Measurements from ENCODE around the gene CSF1. TPM values are rescaled to one million over a fixed set of nuclear protein-coding genes. Genes with fewer than 3 reads are reported as not detected.
"Not testable (repeated sequence)": the region's sequence is repeated elsewhere in the genome, so short reads cannot be mapped to it uniquely, and the experiment has no call there.

The CSF1 gene
- total RNA-seq, 2 donors from 2014 or later: 46.8 to 95.4 TPM

DNA sequence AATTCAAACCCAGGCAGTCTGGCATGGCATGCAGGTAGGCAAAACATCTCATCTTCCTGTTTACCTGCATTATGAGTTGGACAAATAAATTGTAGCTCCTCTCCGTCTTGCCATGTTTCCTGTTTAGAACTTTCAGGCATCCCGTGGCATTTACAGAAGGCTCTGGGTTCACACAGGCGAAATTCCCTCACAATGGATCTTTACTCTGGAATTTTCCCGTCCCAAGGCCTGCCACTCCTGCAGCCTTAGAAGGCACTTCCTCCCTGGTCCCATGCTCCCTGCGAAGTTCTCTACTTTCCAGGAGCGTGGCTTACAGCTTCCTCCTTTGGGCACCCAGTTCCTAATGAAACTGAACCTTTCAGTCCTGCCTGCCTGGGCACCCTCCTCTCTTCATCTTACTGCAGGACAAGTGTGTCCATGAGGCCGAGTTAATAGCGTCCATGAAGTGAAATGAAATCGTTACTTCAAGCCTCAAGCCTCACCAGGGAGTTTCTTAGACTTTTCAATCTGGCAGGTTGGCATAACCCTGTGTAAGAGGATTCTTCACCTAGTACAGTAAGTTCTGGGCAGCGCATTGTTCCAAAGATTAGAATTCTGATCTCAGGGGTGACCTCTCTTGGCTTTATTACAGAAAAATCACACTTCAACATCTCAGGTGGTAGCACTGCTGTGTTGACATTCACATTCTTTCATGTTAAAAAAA, 37.1 kb downstream of the CSF1 start:
- ATAC-seq (replicated peaks): no peak
- Mint-ChIP-seq H3K4me3 (no peak overlapping the region), H3K36me3 (ENCODE audit: low read depth) (no peaks in the 10 kb centered on the region), H3K27ac (no peak overlapping the region), H3K27me3 (peaks cover 3% of the 10 kb centered on the region), H3K9me3 (no peaks in the 10 kb centered on the region), H3K4me1 (peaks cover 9% of the 10 kb centered on the region)

DNA sequence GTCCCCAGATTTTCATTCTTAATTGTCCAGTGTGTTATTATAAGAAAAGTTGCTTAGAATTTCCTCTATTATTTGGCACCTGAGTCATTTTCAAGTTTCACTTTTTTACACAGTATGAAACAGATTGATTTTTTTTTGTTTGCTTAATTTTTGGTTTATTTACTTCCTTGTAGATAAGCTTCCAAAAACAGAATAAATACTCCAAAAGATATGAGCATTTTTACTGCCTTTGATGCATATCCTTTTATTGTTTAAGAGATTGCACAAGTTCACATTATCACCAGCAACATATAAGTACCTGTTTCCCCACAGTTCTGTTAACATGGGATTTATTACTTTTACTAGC, 37.6 kb downstream of the CSF1 start:
- H3K4me1 Mint-ChIP-seq: peaks cover 9% of the 10 kb centered on the region
- no peaks in the 10 kb centered on the region for H3K9me3 Mint-ChIP-seq
- no peak for ATAC-seq (replicated peaks)
- peaks cover 3% of the 10 kb centered on the region for H3K27me3 Mint-ChIP-seq
- H3K4me3 Mint-ChIP-seq: no peak overlapping the region
- H3K27ac Mint-ChIP-seq: no peak overlapping the region
- H3K36me3 Mint-ChIP-seq (ENCODE audit: low read depth): no peaks in the 10 kb centered on the region

GRCh38 chr1:109950038-109950437, 39.4 kb downstream of the CSF1 start:
- peaks cover 5% of the 10 kb centered on the region for H3K4me1 Mint-ChIP-seq
- peaks cover 3% of the 10 kb centered on the region for H3K27me3 Mint-ChIP-seq
- no peaks in the 10 kb centered on the region for H3K36me3 Mint-ChIP-seq (ENCODE audit: low read depth)
- no peak overlapping the region for H3K27ac Mint-ChIP-seq
- no peaks in the 10 kb centered on the region for H3K9me3 Mint-ChIP-seq
- ATAC-seq (replicated peaks): no peak
- no peak overlapping the region for H3K4me3 Mint-ChIP-seq

GRCh38 chr1:109950509-109950908, 39.9 kb downstream of the CSF1 start:
- Mint-ChIP-seq H3K9me3 (no peaks in the 10 kb centered on the region), H3K27me3 (peaks cover 3% of the 10 kb centered on the region), H3K4me1 (peaks cover 5% of the 10 kb centered on the region), H3K4me3 (no peak overlapping the region), H3K36me3 (ENCODE audit: low read depth) (no peaks in the 10 kb centered on the region), H3K27ac (no peak overlapping the region)
- no peak for ATAC-seq (replicated peaks)

GRCh38 chr1:109951501-109951900, 40.9 kb downstream of the CSF1 start:
- not testable (repeated sequence) for H3K9me3 Mint-ChIP-seq; H3K4me3 Mint-ChIP-seq; H3K27me3 Mint-ChIP-seq; H3K4me1 Mint-ChIP-seq; ATAC-seq (replicated peaks); H3K27ac Mint-ChIP-seq; H3K36me3 Mint-ChIP-seq (ENCODE audit: low read depth)

GRCh38 chr1:109954041-109954512, 43.4 kb downstream of the CSF1 start:
- Mint-ChIP-seq H3K36me3 (ENCODE audit: low read depth) (no peaks in the 10 kb centered on the region), H3K27ac (no peak overlapping the region), H3K27me3 (peaks cover 11% of the 10 kb centered on the region), H3K9me3 (no peaks in the 10 kb centered on the region), H3K4me1 (no peaks in the 10 kb centered on the region), H3K4me3 (no peak overlapping the region)
- no peak for ATAC-seq (replicated peaks)

- Mint-ChIP-seq H3K27me3 (peaks cover 11% of the 10 kb centered on the region), H3K36me3 (ENCODE audit: low read depth) (no peaks in the 10 kb centered on the region), H3K4me3 (no peak overlapping the region), H3K27ac (no peak overlapping the region), H3K4me1 (no peaks in the 10 kb centered on the region), H3K9me3 (no peaks in the 10 kb centered on the region)
- no peak for ATAC-seq (replicated peaks)
Observed at GRCh38 chr1:109959632-109959973, 49.0 kb downstream of the CSF1 start.

DNA sequence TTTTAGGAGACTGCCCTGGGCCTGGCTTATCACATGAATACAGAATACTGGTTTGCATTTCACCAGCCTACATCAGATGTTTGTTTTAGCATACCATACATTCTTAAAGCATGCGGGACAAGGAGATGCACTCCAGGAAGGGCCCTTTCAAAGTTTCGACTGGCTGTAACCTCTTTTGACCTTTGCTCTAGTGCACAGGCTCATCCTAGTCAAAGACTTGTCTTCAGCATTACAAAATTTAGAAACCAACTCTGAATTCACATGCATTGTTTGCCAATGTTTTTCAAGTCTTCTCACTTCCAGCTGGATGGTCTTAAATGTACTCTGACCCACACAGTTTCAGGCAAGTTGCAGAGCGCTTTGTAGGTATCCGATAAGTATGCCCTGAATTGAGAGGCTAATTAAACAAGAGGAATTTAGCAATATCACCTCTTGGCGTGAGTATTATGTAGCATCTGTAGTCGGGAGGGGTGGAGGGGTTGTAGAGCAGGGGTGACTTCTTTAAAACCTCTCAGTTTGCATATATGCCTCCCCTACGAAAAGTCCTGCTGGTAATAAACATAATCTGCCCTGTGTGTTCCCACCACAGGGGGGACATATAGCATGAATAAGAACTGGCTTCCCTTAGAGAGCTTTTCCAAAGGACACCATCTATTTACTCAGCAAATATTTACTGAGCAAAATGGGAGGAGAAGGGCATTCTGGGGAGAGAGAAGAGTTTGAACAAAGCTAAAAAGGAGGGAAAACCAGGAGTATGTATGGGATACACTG, 49.5 kb downstream of the CSF1 start:
- Mint-ChIP-seq H3K4me1 (no peaks in the 10 kb centered on the region), H3K9me3 (no peaks in the 10 kb centered on the region), H3K36me3 (ENCODE audit: low read depth) (no peaks in the 10 kb centered on the region), H3K4me3 (no peak overlapping the region), H3K27ac (no peak overlapping the region), H3K27me3 (peaks cover 11% of the 10 kb centered on the region)
- ATAC-seq (replicated peaks): no peak

DNA sequence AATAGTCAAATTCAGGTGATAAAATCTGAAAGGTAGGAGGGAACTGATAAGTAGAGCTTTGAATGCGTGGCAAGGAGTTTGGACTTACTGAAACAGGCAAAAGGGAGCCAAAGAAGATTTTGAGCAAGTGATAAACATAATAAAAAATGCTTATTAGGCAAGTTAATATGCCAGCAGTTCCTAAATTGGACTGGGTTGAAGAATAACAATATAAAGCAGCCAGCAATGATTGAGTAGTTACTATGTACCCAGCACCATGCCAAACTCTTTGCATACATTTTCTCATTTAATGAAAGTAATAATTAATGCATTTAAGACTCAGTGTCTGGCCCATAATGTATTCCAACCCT, 50.1 kb downstream of the CSF1 start:
- no peaks in the 10 kb centered on the region for H3K4me1 Mint-ChIP-seq
- no peak overlapping the region for H3K4me3 Mint-ChIP-seq
- no peak for ATAC-seq (replicated peaks)
- no peak overlapping the region for H3K27ac Mint-ChIP-seq
- peaks cover 11% of the 10 kb centered on the region for H3K27me3 Mint-ChIP-seq
- no peaks in the 10 kb centered on the region for H3K9me3 Mint-ChIP-seq
- H3K36me3 Mint-ChIP-seq (ENCODE audit: low read depth): no peaks in the 10 kb centered on the region

- Mint-ChIP-seq H3K27ac (no peak overlapping the region), H3K36me3 (ENCODE audit: low read depth) (no peaks in the 10 kb centered on the region), H3K4me1 (no peaks in the 10 kb centered on the region), H3K4me3 (no peak overlapping the region), H3K27me3 (no peaks in the 10 kb centered on the region), H3K9me3 (no peaks in the 10 kb centered on the region)
- ATAC-seq (replicated peaks): no peak
Observed at GRCh38 chr1:109963864-109964263, 53.2 kb downstream of the CSF1 start.

GRCh38 chr1:109969146-109969829, 58.6 kb downstream of the CSF1 start:
- no peak overlapping the region for H3K4me3 Mint-ChIP-seq
- H3K9me3 Mint-ChIP-seq: no peaks in the 10 kb centered on the region
- H3K27me3 Mint-ChIP-seq: no peaks in the 10 kb centered on the region
- no peaks in the 10 kb centered on the region for H3K4me1 Mint-ChIP-seq
- no peak for ATAC-seq (replicated peaks)
- H3K36me3 Mint-ChIP-seq (ENCODE audit: low read depth): no peaks in the 10 kb centered on the region
- H3K27ac Mint-ChIP-seq: no peak overlapping the region

DNA sequence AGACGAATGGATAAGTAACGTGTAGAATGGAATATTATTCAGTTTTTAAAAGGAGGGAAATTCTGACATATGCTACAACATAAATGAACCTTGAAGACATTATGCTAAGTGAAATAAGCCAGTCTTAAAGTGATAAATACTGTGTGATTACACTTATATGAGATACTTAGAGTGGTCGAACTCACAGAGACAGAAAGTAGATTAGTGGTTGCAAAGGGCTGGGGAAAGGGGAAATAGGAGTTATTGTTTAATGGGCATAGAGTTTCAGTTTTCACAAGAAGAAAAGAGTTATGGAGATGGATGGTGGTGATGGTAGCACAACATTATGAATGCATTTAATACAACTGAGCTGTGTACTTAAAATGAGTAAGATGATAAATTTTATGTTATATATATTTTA, 59.3 kb downstream of the CSF1 start:
- Mint-ChIP-seq H3K4me1 (no peaks in the 10 kb centered on the region), H3K9me3 (no peaks in the 10 kb centered on the region), H3K4me3 (no peak overlapping the region), H3K27me3 (no peaks in the 10 kb centered on the region), H3K36me3 (ENCODE audit: low read depth) (no peaks in the 10 kb centered on the region), H3K27ac (no peak overlapping the region)
- no peak for ATAC-seq (replicated peaks)

DNA sequence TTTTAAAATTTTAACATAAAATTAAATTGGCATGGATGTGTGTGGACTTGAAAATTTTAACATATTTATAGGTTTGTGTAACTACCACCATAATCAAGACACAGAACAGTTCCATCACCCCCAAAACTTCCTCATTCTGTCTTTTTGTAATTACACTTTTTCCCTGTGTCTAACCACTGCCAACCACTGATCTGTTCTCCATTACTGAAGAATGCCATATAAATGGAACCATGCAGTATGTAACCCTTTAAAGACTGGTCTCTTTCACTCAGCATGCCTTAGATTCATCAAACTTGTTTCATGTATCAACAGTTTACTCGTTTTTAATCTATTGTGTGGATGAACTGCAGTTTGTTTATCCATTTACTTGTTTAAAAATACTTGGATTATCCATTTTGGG, 60.9 kb downstream of the CSF1 start:
- Mint-ChIP-seq H3K36me3 (ENCODE audit: low read depth) (no peaks in the 10 kb centered on the region), H3K27me3 (peaks cover 4% of the 10 kb centered on the region), H3K27ac (no peak overlapping the region), H3K4me1 (no peaks in the 10 kb centered on the region), H3K9me3 (no peaks in the 10 kb centered on the region), H3K4me3 (no peak overlapping the region)
- no peak for ATAC-seq (replicated peaks)

GRCh38 chr1:109974191-109974590, 63.5 kb downstream of the CSF1 start:
- no peak for ATAC-seq (replicated peaks)
- Mint-ChIP-seq H3K9me3 (no peaks in the 10 kb centered on the region), H3K4me1 (no peaks in the 10 kb centered on the region), H3K27me3 (peaks cover 12% of the 10 kb centered on the region), H3K36me3 (ENCODE audit: low read depth) (no peaks in the 10 kb centered on the region), H3K4me3 (no peak overlapping the region), H3K27ac (no peak overlapping the region)

DNA sequence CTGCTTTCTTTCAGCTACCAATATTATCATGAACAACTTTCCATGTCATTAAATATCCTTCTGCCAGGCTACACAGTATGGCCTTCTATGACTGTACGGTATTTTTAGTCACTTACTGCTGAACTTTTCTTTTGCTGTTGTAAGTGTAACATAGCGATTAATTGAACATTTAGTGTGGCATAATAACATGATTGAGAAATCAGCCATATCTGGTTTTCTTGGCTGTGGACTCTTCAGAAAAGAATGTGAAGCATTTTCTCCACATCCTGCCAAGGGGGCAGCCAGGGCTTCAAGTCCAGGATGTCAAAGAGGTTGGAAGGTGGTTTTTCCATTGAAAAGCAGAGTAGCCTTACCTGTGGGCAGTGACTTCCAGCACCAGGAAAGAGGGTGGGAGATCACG, 65.1 kb downstream of the CSF1 start:
- no peaks in the 10 kb centered on the region for H3K4me1 Mint-ChIP-seq
- ATAC-seq (replicated peaks): no peak
- no peak overlapping the region for H3K27ac Mint-ChIP-seq
- H3K9me3 Mint-ChIP-seq: no peaks in the 10 kb centered on the region
- H3K27me3 Mint-ChIP-seq: peaks cover 12% of the 10 kb centered on the region
- H3K4me3 Mint-ChIP-seq: no peak overlapping the region
- no peaks in the 10 kb centered on the region for H3K36me3 Mint-ChIP-seq (ENCODE audit: low read depth)
